Measurements from ENCODE around the gene KLHL21.
A peak's percentile ranks its signal among the peaks of the same experiment; 100 is the strongest.
"Not testable (repeated sequence)": the region's sequence is repeated elsewhere in the genome, so short reads cannot be mapped to it uniquely, and the experiment has no call there.

KLHL21 gene

GRCh38 chr1:6584126-6585080 lies 18.3 kb downstream of the KLHL21 start:
- DNase-seq (ENCODE audit: low read depth in 2 of 2), result no peak

GRCh38 chr1:6582370-6582769 lies 20.3 kb downstream of the KLHL21 start:
- DNase-seq (ENCODE audit: low read depth in 2 of 2), result no peak

GRCh38 chr1:6581561-6582305 lies 20.9 kb downstream of the KLHL21 start:
- DNase-seq (ENCODE audit: low read depth in 2 of 2), result no peak

- DNase-seq (ENCODE audit: low read depth in 2 of 2), result no peak
Observed at GRCh38 chr1:6580593-6581409, 21.9 kb downstream of the KLHL21 start.

GRCh38 chr1:6580119-6580592 lies 22.5 kb downstream of the KLHL21 start:
- no peak for DNase-seq (ENCODE audit: low read depth in 2 of 2)

GRCh38 chr1:6579374-6580118 lies 23.1 kb downstream of the KLHL21 start, which contains the start of gene ZBTB48:
Gene ZBTB48, plus strand, starts transcription at chr1:6579994. Its CDS starts 616 bp downstream, at chr1:6580610.
- DNase-seq (ENCODE audit: low read depth in 2 of 2), result peak; percentile 92 to 93

- no peak for DNase-seq (ENCODE audit: low read depth in 2 of 2)
Observed at GRCh38 chr1:6578624-6579373, 23.9 kb downstream of the KLHL21 start.

GRCh38 chr1:6577831-6578525 lies 24.7 kb downstream of the KLHL21 start:
- DNase-seq (ENCODE audit: low read depth in 2 of 2), result no peak

- DNase-seq (ENCODE audit: low read depth in 2 of 2), result no peak
Observed at GRCh38 chr1:6574818-6575217, 27.9 kb downstream of the KLHL21 start.

GRCh38 chr1:6574025-6574620 lies 28.5 kb downstream of the KLHL21 start:
- no peak for DNase-seq (ENCODE audit: low read depth in 2 of 2)

- no peak for DNase-seq (ENCODE audit: low read depth in 2 of 2)
Observed at GRCh38 chr1:6572653-6573383, 29.9 kb downstream of the KLHL21 start.

GRCh38 chr1:6570987-6571386 lies 31.7 kb downstream of the KLHL21 start:
- no peak for DNase-seq (ENCODE audit: low read depth in 2 of 2)

GRCh38 chr1:6570100-6570499 lies 32.6 kb downstream of the KLHL21 start:
- no peak for DNase-seq (ENCODE audit: low read depth in 2 of 2)

GRCh38 chr1:6569033-6569432 lies 33.6 kb downstream of the KLHL21 start:
- no peak for DNase-seq (ENCODE audit: low read depth in 2 of 2)

- DNase-seq (ENCODE audit: low read depth in 2 of 2), result no peak
Observed at GRCh38 chr1:6560267-6560666, 42.4 kb downstream of the KLHL21 start.

- DNase-seq (ENCODE audit: low read depth in 2 of 2), result not testable (repeated sequence)
Observed at GRCh38 chr1:6559161-6559560, 43.5 kb downstream of the KLHL21 start.

- DNase-seq (ENCODE audit: low read depth in 2 of 2), result no peak
Observed at GRCh38 chr1:6557597-6557996, 45.1 kb downstream of the KLHL21 start.
